GM19438 (cell line): ENCODE measurements around the gene SCO1.

Experiments used
- ATAC-seq: cut with Tn5 transposase; IDR thresholded peaks from one replicate; pipeline ENCODE4 v1.9.1; 2021; ENCODE audit warnings: low read depth; ENCODE audit not compliant: unreplicated experiment

The SCO1 gene

GRCh38 chr17:10622617-10623485 lies 74.5 kb downstream of the SCO1 start:
- no peak for ATAC-seq
